Mammary epithelial cell (primary cell): ENCODE measurements around the gene RNU1-2.

ENCODE experiments used
- EZH2 ChIP-seq: IDR thresholded peaks from 2 replicates; pipeline ENCODE4 v1.6.1; 2012; ENCODE audit warnings: low read length, inconsistent platforms, borderline replicate concordance
- TF ChIP-seq, protein P1 (sequence below), 2 donors: IDR thresholded peaks in 1 of 2; conservative IDR thresholded peaks in 1 of 2; 2 replicates each; pipeline ENCODE4 v1.5.1; 2011 to 2012; ENCODE audit warnings: inconsistent platforms in 2 of 2, low read length in 2 of 2, mild to moderate bottlenecking in 2 of 2, control low read depth in 1 of 2, low read depth in 1 of 2; ENCODE audit not compliant: insufficient read depth in 1 of 2; ENCODE audit errors: extremely low read depth in 1 of 2

DNA sequence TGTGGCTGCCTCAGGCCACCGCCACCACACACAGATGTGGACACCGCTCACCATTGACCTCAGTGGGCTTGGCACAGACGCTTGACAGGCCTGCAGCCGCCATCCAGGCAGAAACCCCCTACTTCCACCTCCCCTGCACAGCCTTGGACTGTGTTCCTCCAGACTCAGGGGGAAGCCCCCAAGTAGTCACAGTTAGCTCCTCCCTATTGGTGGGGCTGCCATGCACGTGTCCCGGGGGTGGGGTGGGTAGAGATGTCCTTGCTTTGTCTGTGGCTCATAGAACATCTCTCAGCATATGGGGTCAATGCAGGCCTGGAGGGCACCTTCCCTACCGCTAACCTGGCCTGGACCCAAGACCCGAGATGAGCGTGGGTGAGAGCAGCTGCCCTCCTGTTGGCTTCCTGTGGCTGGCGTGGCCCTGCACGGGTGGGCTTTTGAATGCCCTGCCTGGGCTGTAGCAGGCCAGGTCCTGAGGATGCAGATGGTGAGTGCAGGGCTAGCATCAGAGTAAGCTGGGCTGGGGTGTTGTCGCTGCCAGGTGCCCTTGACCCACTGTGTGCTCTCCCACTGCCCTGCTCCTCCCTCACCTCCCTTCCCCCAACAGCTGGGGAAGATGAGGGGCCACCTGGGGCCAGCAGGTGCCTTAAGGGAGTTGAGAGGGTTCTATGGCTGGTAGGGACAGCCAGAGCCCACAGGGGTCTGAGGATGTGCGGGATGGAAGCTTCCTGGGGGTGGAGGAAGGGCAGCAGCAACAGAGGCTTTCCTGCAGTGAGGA lies 32.1 kb downstream of the RNU1-2 start:
- TF ChIP-seq, protein P1, sequence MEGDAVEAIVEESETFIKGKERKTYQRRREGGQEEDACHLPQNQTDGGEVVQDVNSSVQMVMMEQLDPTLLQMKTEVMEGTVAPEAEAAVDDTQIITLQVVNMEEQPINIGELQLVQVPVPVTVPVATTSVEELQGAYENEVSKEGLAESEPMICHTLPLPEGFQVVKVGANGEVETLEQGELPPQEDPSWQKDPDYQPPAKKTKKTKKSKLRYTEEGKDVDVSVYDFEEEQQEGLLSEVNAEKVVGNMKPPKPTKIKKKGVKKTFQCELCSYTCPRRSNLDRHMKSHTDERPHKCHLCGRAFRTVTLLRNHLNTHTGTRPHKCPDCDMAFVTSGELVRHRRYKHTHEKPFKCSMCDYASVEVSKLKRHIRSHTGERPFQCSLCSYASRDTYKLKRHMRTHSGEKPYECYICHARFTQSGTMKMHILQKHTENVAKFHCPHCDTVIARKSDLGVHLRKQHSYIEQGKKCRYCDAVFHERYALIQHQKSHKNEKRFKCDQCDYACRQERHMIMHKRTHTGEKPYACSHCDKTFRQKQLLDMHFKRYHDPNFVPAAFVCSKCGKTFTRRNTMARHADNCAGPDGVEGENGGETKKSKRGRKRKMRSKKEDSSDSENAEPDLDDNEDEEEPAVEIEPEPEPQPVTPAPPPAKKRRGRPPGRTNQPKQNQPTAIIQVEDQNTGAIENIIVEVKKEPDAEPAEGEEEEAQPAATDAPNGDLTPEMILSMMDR (conservative IDR thresholded peaks at IDR 0.05 in 1 of 2, IDR thresholded peaks at IDR 0.05 in 1 of 2; ENCODE audit: extremely low read depth in 1 of 2, insufficient read depth in 1 of 2, low read depth in 1 of 2, low read length in 2 of 2), result no peak
- no peak for TF ChIP-seq EZH2
